ENCODE data around the gene PAPPA2. TPM values are rescaled to one million over a fixed set of nuclear protein-coding genes. Genes with fewer than 3 reads are reported as not detected.

The PAPPA2 gene
- total RNA-seq, 1 donor from 2014 or later, result 0.25 TPM

GRCh38 chr1:176785056-176785455, 322.1 kb downstream of the PAPPA2 start:
- TF ChIP-seq CTCF (IDR thresholded peaks at IDR 0.05; ENCODE audit: unreplicated experiment), result no peak
- Mint-ChIP-seq H3K9me3 (peaks cover 7% of the 10 kb centered on the region), H3K4me1 (peaks cover 14% of the 10 kb centered on the region), H3K4me3 (no peak overlapping the region), H3K27me3 (ENCODE audit: low read depth) (peaks cover 10% of the 10 kb centered on the region), H3K27ac (no peak overlapping the region), H3K36me3 (no peaks in the 10 kb centered on the region)
- DNase-seq (ENCODE audit: low spot score in 2 of 2, unreplicated experiment in 2 of 2), result no peak

- TF ChIP-seq CTCF (IDR thresholded peaks at IDR 0.05; ENCODE audit: unreplicated experiment), result no peak
- H3K9me3 Mint-ChIP-seq, result peaks cover 7% of the 10 kb centered on the region
- DNase-seq (ENCODE audit: low spot score in 2 of 2, unreplicated experiment in 2 of 2), result no peak
- H3K27ac Mint-ChIP-seq, result no peak overlapping the region
- peaks cover 9% of the 10 kb centered on the region for H3K27me3 Mint-ChIP-seq (ENCODE audit: low read depth)
- H3K4me3 Mint-ChIP-seq, result peak overlapping the region; percentile 3
- H3K36me3 Mint-ChIP-seq, result no peaks in the 10 kb centered on the region
- peaks cover 14% of the 10 kb centered on the region for H3K4me1 Mint-ChIP-seq
Measured at GRCh38 chr1:176785791-176786190, 322.8 kb downstream of the PAPPA2 start.

GRCh38 chr1:176786274-176786673, 323.3 kb downstream of the PAPPA2 start:
- H3K4me1 Mint-ChIP-seq, result peaks cover 14% of the 10 kb centered on the region
- peaks cover 7% of the 10 kb centered on the region for H3K27me3 Mint-ChIP-seq (ENCODE audit: low read depth)
- H3K4me3 Mint-ChIP-seq, result no peak overlapping the region
- no peak for TF ChIP-seq CTCF (IDR thresholded peaks at IDR 0.05; ENCODE audit: unreplicated experiment)
- H3K36me3 Mint-ChIP-seq, result no peaks in the 10 kb centered on the region
- H3K27ac Mint-ChIP-seq, result no peak overlapping the region
- no peak for DNase-seq (ENCODE audit: low spot score in 2 of 2, unreplicated experiment in 2 of 2)
- peaks cover 7% of the 10 kb centered on the region for H3K9me3 Mint-ChIP-seq

- H3K4me3 Mint-ChIP-seq, result no peak overlapping the region
- no peak overlapping the region for H3K27ac Mint-ChIP-seq
- no peak for DNase-seq (ENCODE audit: low spot score in 2 of 2, unreplicated experiment in 2 of 2)
- H3K27me3 Mint-ChIP-seq (ENCODE audit: low read depth), result no peaks in the 10 kb centered on the region
- no peak for TF ChIP-seq CTCF (IDR thresholded peaks at IDR 0.05; ENCODE audit: unreplicated experiment)
- peaks cover 7% of the 10 kb centered on the region for H3K9me3 Mint-ChIP-seq
- peaks cover 14% of the 10 kb centered on the region for H3K4me1 Mint-ChIP-seq
- H3K36me3 Mint-ChIP-seq, result no peaks in the 10 kb centered on the region
Measured at GRCh38 chr1:176789571-176790090, 326.7 kb downstream of the PAPPA2 start.

DNA sequence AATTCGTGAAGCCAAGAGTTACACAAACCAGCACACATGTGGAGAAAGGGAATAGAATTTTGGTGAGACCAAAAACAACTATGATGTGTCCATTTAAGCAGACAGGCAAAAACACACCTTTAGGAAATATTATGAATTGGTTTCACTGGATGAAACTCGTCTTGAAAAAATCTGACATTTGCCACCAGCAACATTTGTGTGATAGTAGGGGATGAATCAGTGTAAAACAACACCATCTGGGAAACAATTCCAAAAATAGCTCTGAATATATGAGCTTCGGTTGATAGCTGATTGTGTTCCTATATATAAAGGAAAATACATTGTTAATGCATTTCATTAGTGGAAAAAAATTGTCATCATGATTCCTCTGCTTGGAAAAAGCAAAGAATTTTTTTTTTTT, 327.8 kb downstream of the PAPPA2 start:
- H3K4me3 Mint-ChIP-seq, result no peak overlapping the region
- H3K27ac Mint-ChIP-seq, result no peak overlapping the region
- DNase-seq (ENCODE audit: low spot score in 2 of 2, unreplicated experiment in 2 of 2), result no peak
- no peak for TF ChIP-seq CTCF (IDR thresholded peaks at IDR 0.05; ENCODE audit: unreplicated experiment)
- peaks cover 7% of the 10 kb centered on the region for H3K9me3 Mint-ChIP-seq
- no peaks in the 10 kb centered on the region for H3K27me3 Mint-ChIP-seq (ENCODE audit: low read depth)
- peaks cover 11% of the 10 kb centered on the region for H3K4me1 Mint-ChIP-seq
- H3K36me3 Mint-ChIP-seq, result no peaks in the 10 kb centered on the region

DNA sequence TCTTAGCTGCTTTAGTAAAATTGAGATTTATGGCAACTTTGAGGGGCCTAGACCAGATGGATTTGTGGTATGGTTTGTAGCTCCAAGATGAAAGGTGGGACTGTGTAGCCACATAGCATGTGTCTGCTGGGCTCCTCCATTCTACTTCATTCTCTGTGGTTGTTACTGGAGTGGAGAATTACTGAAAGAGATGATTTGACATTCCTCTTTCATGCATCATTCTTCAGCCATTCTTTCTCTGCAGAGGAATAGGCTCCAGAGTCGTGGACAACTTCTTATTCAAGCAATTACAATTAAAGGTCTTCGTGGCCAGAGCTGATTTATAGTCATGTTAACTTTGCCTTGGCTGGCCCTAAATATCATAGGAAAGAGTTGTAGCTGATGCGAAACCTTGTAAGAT, 328.9 kb downstream of the PAPPA2 start:
- DNase-seq (ENCODE audit: low spot score in 2 of 2, unreplicated experiment in 2 of 2), result no peak
- H3K9me3 Mint-ChIP-seq, result peaks cover 7% of the 10 kb centered on the region
- no peak overlapping the region for H3K27ac Mint-ChIP-seq
- no peaks in the 10 kb centered on the region for H3K4me1 Mint-ChIP-seq
- peaks cover under 1% of the 10 kb centered on the region for H3K27me3 Mint-ChIP-seq (ENCODE audit: low read depth)
- H3K36me3 Mint-ChIP-seq, result no peaks in the 10 kb centered on the region
- no peak for TF ChIP-seq CTCF (IDR thresholded peaks at IDR 0.05; ENCODE audit: unreplicated experiment)
- H3K4me3 Mint-ChIP-seq, result no peak overlapping the region

Measured in mesothelial cell of epicardium (in vitro differentiated cells).